GM18526 (cell line): Measurements from ENCODE around the gene THG1L.

Source experiments
- POLR2A ChIP-seq: IDR thresholded peaks from 3 replicates; pipeline ENCODE4 v1.6.1; 2011; ENCODE audit not compliant: insufficient read length; ENCODE audit errors: extremely low read depth

Gene THG1L

GRCh38 chr5:157729858-157730257, 1.4 kb upstream of the THG1L start:
- no peak for TF ChIP-seq POLR2A

DNA sequence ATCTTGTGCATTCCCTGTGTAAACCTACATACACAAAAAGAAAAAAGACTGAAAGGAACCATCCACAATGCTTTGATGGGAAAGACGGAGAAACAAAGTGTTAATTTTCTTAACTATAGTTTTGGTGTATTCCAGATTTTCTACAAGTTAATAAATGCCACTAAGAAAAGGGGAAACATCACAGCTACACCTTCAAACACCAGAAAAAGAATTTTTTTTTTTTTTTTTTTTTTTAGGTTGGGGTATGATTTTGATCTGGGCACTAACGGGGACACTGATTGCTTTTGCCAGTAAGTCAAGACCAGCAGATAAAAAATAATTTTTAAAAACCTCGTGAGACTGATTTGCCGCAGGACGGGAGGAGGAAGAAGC, 334 bp upstream of the THG1L start:
- TF ChIP-seq POLR2A, result no peak

DNA sequence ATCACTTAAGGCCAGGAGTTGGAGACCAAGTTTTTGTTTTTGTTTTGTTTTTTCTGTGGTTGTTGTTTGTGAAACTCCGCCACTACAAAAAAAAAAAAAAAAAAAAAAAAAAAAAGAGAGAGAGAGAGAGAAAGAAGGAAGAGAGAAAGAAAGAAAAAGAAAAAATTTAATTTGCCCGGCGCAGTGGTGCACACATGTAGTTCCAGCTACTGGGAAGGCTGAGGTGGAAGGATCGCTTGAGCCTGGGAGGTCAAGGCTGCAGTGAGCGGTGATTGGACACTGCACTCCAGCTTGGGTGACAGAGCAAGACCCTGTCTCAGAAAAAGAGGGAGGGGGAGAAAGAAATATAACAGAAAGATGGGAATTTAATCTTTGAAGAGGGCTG, 902 bp downstream of the THG1L start:
- TF ChIP-seq POLR2A, result no peak

DNA sequence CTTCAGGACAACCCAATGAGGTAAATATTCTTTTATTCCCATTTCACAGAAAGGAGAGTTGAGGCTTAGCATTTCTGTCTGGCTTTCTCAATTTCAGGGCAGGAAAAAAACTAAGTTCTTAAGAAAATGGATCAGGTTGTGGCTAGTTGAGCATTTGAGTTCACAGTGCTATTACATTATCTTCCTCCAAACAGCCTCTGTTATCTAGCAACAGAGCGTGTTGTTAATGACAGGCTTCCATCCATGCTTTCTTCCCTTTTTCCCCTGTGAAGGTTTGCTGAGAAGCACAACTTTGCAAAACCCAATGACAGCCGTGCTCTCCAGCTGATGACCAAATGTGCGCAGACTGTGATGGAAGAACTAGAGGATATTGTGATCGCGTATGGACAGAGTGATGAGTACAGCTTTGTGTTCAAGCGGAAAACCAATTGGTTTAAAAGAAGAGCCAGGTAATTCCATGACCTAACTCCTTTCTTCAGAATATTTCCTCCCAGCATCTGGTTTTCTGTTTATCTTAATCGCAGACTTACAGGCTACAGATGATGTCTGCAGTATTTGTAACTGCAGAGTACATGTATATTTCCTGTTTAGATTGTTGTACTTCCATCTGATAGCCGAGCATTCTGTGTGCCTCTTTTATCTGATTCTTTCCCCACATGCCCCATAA, 1.5 kb downstream of the THG1L start:
- no peak for TF ChIP-seq POLR2A

DNA sequence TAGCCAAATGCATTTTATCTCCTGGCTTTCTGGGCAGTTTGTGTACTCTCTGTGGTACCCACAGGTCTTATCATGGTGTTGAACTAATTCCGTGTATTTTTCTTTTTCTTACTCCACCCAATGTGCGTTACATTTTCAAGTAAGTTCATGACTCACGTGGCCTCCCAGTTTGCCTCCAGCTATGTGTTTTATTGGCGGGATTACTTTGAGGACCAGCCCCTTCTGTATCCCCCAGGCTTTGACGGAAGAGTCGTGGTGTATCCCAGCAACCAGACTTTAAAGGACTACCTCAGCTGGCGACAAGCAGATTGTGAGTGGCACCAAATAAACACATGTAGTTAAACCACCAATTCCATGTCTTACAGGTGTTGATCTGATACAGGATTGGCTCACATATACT, 3.2 kb downstream of the THG1L start:
- no peak for TF ChIP-seq POLR2A

GRCh38 chr5:157735991-157736390, 4.8 kb downstream of the THG1L start:
- no peak for TF ChIP-seq POLR2A

GRCh38 chr5:157739388-157740228, 8.4 kb downstream of the THG1L start:
- no peak for TF ChIP-seq POLR2A

DNA sequence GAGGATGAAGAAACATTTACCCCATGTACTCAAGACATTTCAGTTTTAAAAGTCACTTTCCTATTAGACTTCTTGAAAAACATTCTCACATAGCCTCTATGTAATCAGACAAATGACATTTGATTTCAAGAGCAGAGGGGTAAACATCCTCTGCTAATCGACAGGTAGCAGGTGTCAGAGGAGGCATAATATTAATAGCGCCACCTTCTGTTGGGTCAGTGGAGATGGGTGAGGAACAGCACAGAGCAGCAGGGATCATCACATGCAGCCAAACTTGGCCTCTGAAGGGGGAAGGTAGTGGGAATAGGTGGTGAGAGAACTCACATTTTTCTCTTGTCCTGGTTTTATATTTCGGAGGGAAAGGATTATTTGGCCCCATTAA, 9.0 kb downstream of the THG1L start:
- no peak for TF ChIP-seq POLR2A

GRCh38 chr5:157741131-157741530, 9.9 kb downstream of the THG1L start:
- TF ChIP-seq POLR2A, result no peak

DNA sequence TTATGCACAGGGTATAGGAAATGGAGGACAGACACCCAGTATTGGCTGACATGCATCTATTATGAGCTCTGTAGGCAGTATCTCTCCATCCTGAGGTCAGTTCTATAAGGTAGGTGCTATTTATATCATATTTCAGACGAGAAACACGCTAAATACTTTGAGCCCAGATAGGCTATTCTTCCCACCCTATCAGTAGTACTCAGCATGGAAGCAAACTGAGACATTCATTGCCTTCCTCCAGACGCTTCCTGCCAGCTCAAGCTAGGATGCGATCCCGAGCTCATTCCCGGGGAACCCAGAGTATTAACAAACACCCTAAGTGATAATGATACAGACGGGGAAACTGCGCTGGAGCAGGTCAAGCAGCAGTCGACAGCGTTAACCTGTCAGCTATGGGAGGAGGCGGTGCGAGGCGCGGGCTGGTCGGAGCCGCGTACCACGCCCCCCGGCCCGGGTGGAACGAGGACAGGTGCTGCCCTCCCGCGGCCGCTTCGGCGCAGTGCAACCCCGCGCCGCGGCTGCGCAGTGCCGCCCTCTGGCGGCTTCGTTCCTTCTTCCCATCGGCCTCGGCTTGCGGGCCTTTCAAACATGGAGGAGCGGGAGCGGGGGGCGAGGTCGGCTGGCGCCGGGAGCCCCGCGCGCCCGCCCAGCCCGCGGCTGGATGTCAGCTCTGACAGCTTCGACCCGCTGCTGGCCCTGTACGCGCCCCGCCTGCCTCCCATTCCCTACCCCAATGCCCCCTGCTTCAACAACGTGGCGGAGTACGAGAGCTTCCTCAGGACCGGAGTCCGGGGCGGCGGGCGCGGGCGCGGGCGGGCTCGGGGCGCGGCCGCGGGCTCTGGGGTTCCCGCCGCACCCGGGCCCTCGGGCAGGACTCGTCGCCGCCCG, 12.2 kb downstream of the THG1L start, which contains the start of gene LSM11:
Gene LSM11 (plus strand): TSS at position 550 of the 888 bp plus-strand sequence. CDS start 39 bp downstream, at position 589.
- no peak for TF ChIP-seq POLR2A

DNA sequence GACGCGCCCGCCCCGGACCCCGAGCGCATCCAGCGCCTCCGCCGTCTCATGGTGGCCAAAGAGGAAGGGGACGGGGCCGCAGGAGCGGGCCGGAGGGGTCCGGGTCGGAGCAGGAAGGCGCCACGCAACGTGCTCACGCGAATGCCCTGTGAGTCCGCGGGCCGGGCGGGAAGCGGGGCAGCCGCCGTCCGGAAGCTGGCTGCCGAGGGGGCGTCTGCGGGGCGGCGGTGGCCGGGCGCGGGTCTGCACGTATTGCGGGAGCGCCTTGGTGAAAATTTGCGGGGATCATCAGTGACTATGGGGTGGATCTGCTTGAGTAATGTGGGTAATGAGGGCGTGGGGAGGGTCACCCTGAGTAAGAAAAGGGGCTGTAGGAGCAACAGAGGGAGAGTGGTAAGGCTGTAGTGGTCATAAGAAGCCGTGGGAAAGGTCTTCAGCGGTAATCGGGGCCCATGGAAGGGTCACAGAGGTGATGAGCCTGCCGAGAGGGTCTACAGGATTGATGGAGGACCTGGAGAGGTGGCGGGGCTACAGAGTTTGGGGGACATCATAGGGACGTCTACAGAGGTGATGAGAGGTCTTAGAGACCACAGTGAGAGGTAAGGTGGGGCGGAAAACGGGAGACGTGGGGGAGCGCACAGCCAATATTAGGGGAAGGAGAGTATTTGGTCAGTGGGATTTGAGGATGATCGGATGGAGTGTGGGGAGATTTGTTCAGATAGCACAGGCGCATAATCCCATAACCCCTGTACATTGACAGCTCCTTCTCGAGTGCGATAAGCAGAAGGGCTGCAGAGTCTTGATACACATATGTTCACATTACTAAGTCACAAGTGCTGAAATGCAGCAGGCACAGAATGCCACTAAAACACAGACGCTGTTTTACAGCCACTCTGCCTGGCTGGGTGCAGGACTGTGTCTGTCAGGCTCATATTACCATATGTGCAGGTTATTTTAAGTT, 13.1 kb downstream of the THG1L start:
- no peak for TF ChIP-seq POLR2A

DNA sequence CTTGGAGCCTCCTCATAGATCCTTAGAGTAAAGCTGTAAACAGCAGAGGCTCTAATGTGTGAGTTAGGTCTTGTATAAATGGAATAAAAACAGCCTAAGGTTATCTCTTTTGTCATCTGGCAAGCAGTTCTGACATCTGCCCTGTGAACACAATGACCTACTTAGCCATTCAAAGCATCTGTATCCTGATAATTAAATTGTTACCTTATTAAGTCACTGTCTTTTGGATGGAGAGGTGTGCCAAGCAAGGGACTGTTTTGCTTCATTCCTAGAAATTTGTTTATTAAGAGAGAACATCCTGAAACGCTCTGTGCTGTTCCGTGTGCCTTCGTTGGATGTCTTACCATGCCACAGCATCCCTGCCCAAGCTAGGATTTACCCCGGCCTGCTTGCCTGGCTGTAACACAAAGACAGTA, 13.8 kb downstream of the THG1L start:
- no peak for TF ChIP-seq POLR2A

DNA sequence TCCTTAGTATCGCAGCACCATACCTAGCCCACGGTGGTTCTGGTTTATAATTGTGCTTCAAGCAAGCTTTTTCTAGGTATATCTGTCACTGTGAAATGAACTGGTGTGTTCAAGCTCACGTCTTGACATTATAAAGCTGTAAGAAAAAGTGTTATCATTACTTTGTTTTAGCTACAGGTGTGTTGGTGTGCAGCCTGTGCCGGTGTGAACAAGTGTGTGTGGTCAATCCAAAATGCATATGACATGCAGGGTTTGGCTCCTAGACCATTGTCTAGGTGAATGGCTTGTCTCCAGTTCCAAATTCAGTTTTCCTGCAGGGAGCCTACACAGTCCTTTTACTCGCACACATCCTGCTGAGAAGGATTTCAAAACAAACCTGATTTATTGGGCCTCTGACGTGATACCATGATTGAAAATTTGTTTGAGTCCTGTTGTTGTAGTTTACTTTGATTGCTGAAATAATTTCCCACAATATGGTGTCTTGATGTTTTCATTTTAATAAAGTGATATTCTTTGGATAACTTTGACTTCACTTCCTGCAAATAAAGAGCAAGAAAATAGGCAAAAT, 16.0 kb downstream of the THG1L start:
- no peak for TF ChIP-seq POLR2A

- TF ChIP-seq POLR2A, result no peak
Observed at GRCh38 chr5:157747766-157748700, 16.8 kb downstream of the THG1L start.
